HG03039 (cell line): ENCODE results near the gene SYNRG.
"Not testable (repeated sequence)": the region's sequence is repeated elsewhere in the genome, so short reads cannot be mapped to it uniquely, and the experiment has no call there.

Experiments
- ATAC-seq: cut with Tn5 transposase; IDR thresholded peaks from one replicate; pipeline ENCODE4 v1.9.1; 2021; ENCODE audit warnings: mild to moderate bottlenecking, moderate library complexity; ENCODE audit not compliant: unreplicated experiment

SYNRG gene

GRCh38 chr17:37545486-37545885, 63.7 kb downstream of the SYNRG start:
- no peak for ATAC-seq

GRCh38 chr17:37543637-37544052, 65.6 kb downstream of the SYNRG start:
- no peak for ATAC-seq

GRCh38 chr17:37541880-37542660, 67.1 kb downstream of the SYNRG start:
- no peak for ATAC-seq

GRCh38 chr17:37538981-37539659, 70.1 kb downstream of the SYNRG start:
- no peak for ATAC-seq

GRCh38 chr17:37535906-37536305, 73.3 kb downstream of the SYNRG start:
- no peak for ATAC-seq

- ATAC-seq, result no peak
Measured at GRCh38 chr17:37532756-37533155, 76.5 kb downstream of the SYNRG start.

- no peak for ATAC-seq
Measured at GRCh38 chr17:37530420-37530819, 78.8 kb downstream of the SYNRG start.

GRCh38 chr17:37527249-37527851, 81.9 kb downstream of the SYNRG start:
- ATAC-seq, result no peak

- no peak for ATAC-seq
Measured at GRCh38 chr17:37523715-37524219, 85.5 kb downstream of the SYNRG start.

- no peak for ATAC-seq
Measured at GRCh38 chr17:37521821-37522220, 87.4 kb downstream of the SYNRG start.

- ATAC-seq, result no peak
Measured at GRCh38 chr17:37520174-37520573, 89.0 kb downstream of the SYNRG start.

GRCh38 chr17:37519251-37519985, 89.8 kb downstream of the SYNRG start:
- ATAC-seq, result no peak

GRCh38 chr17:37518826-37519225, 90.4 kb downstream of the SYNRG start:
- ATAC-seq, result no peak

- ATAC-seq, result no peak
Measured at GRCh38 chr17:37517881-37518280, 91.3 kb downstream of the SYNRG start.

- ATAC-seq, result no peak
Measured at GRCh38 chr17:37516127-37516571, 93.1 kb downstream of the SYNRG start.

- no peak for ATAC-seq
Measured at GRCh38 chr17:37513711-37514110, 95.5 kb downstream of the SYNRG start.

- ATAC-seq, result no peak
Measured at GRCh38 chr17:37512442-37513068, 96.7 kb downstream of the SYNRG start.

- not testable (repeated sequence) for ATAC-seq
Measured at GRCh38 chr17:37511642-37512041, 97.6 kb downstream of the SYNRG start.

GRCh38 chr17:37510056-37510455, 99.2 kb downstream of the SYNRG start:
- ATAC-seq, result no peak

GRCh38 chr17:37507111-37507510, 102.1 kb downstream of the SYNRG start:
- no peak for ATAC-seq

- no peak for ATAC-seq
Measured at GRCh38 chr17:37506678-37507077, 102.5 kb downstream of the SYNRG start.
